Skin of body (tissue), 2 donors: ENCODE data around the gene KCNH6. TPM values are rescaled to one million over a fixed set of nuclear protein-coding genes. Genes with fewer than 3 reads are reported as not detected.

Experiments
- DNase-seq: peaks from one replicate; lab custom pipeline; 2025; lab: John Stamatoyannopoulos, UW
- total RNA-seq: library from RNA; depleted of rRNA; stranded (reverse); fragments of >200 nt; gene quantifications from one replicate; pipeline ENCODE4 v1.2.3, GENCODE V29; 2014

The KCNH6 gene, protein sequence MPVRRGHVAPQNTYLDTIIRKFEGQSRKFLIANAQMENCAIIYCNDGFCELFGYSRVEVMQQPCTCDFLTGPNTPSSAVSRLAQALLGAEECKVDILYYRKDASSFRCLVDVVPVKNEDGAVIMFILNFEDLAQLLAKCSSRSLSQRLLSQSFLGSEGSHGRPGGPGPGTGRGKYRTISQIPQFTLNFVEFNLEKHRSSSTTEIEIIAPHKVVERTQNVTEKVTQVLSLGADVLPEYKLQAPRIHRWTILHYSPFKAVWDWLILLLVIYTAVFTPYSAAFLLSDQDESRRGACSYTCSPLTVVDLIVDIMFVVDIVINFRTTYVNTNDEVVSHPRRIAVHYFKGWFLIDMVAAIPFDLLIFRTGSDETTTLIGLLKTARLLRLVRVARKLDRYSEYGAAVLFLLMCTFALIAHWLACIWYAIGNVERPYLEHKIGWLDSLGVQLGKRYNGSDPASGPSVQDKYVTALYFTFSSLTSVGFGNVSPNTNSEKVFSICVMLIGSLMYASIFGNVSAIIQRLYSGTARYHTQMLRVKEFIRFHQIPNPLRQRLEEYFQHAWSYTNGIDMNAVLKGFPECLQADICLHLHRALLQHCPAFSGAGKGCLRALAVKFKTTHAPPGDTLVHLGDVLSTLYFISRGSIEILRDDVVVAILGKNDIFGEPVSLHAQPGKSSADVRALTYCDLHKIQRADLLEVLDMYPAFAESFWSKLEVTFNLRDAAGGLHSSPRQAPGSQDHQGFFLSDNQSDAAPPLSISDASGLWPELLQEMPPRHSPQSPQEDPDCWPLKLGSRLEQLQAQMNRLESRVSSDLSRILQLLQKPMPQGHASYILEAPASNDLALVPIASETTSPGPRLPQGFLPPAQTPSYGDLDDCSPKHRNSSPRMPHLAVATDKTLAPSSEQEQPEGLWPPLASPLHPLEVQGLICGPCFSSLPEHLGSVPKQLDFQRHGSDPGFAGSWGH
- total RNA-seq, result not detected

DNA sequence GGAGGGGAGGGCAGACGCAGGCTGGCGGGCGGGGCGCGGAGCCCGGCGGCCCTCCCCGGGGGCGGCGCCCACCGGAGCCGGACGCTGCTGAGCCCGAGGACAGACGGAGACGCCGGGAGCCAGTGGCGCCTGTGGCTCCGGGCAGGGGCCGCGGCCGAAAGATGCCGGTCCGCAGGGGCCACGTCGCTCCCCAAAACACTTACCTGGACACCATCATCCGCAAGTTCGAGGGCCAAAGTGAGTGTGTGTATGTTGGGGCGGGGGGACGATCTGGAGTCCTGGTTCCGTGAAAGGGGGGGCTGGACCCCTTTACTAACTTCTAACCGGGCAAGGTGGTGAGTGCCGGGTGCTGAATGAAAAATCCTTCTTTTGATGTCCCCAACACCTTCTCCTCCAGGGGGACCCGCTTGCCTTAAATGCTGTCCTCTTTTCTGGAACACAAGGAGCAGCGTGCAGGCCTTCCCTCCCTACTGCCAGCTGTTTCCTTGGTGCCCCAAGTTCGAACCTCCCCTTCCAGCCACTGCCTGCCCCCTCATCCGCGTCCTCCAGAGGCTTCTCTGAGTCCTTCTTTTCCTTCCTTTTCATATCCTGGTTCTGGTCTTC is at the start of gene KCNH6:
Gene KCNH6, plus strand, starts transcription at position 106 of the 603 bp plus-strand sequence. Its CDS starts 56 bp downstream, at position 162.
- DNase-seq, result no peak

DNA sequence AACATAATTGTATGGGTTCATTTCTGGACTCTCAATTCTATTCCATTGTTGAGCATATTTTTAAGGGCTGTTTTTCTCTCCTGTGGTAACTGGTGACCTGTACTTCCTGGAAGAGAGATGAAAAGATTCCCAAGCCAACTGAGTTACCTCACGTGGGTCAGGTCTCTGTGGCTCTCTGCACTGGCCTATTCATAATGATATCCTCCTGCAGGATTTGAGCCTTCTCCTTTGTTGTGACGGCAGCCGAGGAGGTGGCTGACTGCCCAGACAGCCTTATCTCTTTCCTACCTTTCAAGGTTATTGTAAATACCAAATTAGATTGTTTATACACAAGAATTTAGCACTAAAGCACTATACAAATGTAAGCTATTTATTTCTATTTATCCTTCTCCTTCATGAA is 49.0 kb upstream of the KCNH6 start:
- DNase-seq, result no peak

DNA sequence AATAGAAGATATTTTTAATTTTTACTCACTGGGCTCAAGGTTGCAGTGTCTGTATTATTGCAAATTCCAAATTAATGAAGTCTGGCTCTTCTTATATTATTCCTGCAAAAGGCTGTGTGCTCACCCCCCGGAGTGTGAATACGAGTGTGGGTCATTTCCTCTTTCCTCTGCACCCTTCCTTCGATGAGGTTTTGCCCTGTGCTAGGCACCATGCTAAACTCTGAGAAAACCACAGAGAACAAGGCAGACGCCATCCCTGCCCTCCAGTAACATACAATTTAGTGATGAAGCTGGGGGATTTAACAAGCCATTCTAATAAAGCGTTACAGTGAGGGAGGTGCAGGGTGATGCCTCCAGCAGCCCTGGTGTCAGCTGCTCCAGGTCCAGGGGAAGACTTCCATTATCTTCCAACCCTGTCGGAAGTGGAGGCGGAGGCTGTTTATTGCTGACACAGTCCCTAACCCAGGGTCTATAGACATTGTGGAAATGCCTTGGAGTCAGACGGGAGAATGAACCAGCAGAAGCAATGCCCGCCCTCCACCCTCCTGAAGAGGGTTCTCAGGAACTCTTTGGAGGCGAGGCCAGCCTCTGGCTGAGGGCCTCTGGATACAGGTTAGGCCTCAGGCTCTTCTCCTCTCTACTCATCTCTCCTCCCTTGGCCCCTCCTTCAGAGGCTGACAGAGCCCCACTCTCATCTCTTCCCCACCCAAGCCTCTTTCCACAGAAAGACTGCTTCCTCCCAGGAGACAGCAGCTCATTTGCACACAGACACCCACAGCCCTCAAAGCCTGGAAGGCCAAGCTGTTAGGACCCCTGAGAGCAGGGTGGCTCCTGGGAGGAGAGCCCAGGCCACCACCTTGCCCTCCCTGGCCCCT is 48.3 kb upstream of the KCNH6 start:
- no peak for DNase-seq

DNA sequence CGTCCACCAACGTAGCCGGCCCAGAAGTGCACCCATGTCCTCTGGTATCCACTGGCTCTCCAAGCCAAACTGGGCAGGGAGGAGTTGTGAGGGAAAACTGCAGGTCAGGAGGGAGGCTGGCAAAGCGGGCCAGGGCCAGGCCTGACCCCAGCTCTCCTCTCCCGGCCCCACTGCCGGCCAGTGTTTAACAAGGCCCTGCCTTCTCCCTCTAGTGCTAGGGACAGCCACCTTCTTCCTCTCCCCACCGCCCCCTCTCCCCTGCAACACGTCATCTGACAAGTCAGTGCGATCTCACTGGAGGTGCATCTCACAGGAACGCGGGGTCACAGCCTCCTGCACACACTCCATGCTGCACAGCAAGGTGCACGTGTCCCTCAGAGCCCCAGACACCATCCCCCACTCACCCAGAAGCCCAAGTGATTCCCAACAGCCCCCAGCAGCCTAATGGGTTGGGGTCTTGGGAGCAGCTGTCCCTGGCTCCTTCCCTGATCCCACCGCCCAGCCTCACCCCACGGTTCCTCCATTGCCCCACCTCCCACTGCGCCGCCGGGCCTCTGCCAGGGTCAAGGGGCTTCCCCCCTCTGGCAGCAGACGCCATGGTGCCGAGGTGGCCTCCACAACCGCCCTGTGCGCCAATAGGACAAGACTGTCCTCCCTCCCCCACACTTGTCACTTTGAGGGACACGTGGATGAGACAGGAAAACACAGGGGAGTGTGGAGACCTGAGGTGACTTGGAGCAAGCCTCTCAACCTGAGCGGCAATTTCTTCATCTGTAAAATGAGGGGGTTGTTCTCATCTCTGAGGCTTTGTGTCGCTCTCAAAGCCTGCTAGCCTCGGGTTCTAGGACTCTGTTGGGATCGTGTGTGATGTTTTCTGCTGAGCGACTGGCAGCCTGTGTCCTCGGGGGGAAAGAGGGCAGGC is 47.4 kb upstream of the KCNH6 start:
- DNase-seq, result no peak

DNA sequence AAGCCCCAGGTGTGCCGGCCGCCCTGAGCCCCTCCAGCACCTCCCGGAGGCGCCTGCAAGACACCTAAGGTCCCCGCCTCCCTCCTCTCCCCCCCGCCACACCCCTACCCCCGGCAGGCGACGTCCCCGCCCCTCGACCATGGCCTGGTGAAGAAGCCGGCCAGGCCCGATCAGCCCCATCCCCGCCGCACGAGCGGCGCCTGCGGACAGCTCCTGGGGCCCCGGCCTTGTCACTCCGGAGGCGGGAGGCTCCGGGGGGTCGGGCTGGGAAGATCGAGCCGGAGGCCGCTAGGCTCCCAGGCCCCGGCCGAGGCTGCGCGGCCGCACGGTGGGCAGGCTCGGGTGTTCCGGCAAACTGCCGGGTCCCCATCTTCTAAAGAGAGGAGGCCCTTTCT is 46.7 kb upstream of the KCNH6 start:
- no peak for DNase-seq

DNA sequence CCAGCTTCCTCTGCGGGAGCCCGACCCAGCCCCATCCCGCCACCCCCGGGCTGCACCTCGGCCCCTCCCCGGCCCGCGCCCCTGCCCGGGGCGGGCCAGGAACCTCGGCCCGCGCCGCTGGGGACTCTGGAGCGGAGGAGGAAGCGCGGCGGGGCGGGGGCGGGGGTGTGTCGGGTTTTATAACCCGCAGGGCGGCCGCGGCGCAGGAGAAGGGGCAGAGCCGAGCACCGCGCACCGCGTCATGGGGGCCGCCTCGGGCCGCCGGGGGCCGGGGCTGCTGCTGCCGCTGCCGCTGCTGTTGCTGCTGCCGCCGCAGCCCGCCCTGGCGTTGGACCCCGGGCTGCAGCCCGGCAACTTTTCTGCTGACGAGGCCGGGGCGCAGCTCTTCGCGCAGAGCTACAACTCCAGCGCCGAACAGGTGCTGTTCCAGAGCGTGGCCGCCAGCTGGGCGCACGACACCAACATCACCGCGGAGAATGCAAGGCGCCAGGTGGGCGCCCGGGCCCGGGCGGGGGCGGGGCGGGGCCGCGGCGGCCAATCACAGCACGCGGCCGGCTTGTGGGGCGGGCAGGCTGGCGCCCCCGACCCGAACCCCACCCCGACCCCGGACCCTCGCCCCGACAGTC is 46.2 kb upstream of the KCNH6 start, which contains the start of gene ACE:
Gene ACE, plus strand, starts transcription at position 208 of the 626 bp plus-strand sequence. Its CDS starts 34 bp downstream, at position 242.
- no peak for DNase-seq

DNA sequence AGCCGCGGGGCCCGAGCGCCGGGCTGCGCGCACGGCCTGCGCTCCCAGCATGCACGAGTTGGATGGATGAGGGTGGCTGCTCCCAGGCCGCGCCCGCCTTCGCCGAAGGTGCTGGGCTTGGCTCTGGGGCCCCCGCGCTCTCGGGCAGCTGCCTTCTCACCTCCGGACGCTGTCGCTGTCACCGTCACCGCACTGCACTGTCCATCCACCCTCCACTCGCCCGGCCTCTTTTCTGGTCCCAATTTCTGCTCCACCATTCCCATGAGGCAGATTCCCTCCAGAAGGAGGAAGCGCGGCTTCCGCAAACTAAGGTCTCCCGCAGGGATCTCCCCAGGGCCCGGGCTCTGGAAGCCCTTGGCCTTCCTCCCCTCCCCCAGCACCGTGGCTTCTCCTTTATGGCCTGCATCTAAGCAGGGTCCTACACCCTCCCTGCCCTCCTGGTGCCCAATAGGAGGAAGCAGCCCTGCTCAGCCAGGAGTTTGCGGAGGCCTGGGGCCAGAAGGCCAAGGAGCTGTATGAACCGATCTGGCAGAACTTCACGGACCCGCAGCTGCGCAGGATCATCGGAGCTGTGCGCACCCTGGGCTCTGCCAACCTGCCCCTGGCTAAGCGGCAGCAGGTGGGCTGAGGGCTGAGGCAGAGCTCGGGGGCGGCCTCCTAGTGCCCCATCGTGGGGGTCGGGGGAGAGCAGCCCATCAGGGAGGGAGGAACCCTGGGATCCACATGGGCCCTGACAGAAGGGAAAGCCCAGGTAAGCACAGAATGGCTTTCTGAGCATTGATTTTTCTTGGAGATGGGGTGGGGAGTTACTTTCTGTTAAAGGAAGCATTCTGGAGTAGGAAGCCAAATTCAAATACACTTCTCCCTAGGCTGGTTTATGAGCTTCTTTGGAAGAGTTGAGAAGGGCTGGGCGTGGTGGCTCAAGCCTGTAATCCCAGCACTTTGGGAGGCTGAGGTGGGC is 45.4 kb upstream of the KCNH6 start:
- no peak for DNase-seq

DNA sequence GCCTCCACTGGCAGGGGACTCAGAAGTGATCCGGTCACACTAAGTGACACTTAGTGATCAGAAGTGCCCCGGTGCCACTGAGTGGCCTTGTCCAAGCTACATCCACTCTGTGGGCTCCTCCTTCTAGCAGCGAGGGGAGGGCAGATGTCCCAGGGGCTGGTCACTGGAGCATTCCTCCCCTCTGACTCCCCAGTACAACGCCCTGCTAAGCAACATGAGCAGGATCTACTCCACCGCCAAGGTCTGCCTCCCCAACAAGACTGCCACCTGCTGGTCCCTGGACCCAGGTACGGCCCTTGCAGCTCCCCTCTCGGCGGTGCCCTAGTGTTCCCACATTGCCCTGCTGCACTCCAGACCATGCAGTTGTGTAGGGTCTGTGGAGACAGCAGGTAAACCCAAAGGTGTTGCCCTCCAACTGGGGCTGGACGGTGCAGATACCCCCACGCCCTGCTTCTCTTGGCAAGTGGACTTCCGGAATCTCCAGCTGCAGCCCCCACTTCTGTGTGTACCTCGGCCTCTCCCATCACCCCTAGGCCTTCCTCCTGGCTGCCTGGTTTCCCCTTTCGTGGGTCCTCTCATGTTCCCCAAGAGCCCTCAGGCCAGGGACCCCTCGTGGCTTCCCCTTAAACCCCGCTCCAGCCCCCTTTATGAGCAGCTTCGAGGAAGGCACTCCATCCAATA is 44.2 kb upstream of the KCNH6 start:
- peak; percentile 39 for DNase-seq

DNA sequence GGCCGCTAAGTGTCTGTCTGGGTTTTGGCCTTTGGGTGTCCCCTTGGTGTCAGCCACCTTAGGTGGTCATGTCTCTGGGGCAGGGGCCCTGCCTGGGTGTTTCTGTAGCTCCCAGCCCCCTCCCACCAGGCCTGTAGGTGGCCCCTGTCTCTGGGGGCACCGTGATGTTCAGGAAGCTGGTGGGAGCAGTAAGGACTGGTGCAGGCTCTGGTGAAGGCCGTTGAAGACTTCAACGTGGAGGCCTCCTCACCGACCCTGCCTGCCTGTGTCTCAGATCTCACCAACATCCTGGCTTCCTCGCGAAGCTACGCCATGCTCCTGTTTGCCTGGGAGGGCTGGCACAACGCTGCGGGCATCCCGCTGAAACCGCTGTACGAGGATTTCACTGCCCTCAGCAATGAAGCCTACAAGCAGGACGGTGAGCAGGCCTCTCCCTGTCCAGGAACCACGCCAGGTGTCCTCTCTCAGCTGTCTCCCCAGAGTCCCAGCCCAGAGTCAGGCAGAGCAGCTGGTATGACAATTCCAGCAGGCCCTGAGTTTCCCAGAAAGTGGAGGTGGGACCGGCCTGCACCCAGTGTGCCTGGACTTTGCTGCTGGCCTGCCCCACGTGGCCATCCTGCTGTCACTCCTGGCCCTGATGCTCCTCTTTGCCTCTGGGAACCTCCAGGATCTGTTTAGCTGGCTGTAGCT is 43.5 kb upstream of the KCNH6 start:
- no peak for DNase-seq

DNA sequence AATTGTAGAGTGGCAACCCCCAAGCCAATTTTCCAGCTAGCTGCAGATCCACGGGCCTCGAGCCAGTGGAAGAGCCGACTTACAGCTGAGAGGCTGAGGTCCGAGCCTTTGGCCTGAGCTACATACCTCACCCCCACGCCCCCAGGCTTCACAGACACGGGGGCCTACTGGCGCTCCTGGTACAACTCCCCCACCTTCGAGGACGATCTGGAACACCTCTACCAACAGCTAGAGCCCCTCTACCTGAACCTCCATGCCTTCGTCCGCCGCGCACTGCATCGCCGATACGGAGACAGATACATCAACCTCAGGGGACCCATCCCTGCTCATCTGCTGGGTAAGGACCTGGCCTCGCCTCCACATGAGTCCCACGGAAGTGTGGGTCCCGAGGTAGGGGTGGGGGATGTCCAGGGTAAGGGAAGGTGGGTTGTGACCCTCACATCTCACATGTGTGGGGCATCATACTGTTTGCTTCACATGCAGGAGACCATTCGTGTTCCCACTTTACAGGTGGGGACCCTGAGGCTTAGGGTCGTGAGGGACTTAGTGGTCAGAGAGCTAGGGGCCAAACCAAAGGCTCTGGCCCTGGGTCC is 42.9 kb upstream of the KCNH6 start:
- DNase-seq, result no peak

DNA sequence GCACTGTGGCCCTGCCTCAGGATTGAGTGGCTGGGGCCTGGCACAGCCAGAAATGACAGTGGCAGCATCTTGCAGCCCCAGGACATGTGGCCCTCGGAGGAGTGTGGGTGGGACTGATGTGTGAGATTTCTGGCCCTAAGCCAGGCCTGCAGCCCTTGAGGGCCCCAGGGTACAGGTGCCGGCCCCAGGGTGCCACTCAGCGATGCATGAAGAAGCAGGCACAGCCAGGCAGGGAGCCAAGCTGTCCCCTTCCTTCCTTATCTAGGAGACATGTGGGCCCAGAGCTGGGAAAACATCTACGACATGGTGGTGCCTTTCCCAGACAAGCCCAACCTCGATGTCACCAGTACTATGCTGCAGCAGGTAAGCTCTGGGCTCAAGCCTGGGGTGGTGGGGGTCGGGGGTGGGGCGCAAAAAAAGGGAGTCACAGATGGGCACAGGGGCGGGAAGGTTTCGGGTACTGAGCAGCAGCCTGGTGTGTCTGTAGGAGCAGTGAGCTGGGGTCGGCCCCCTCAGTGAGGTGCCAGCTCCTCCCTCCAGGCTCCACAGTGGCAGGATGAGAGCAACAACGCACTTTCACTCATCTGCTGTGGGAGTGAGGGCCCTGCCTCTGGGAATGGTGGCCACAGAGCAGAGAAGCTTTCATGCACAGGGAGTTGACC is 42.2 kb upstream of the KCNH6 start:
- no peak for DNase-seq

DNA sequence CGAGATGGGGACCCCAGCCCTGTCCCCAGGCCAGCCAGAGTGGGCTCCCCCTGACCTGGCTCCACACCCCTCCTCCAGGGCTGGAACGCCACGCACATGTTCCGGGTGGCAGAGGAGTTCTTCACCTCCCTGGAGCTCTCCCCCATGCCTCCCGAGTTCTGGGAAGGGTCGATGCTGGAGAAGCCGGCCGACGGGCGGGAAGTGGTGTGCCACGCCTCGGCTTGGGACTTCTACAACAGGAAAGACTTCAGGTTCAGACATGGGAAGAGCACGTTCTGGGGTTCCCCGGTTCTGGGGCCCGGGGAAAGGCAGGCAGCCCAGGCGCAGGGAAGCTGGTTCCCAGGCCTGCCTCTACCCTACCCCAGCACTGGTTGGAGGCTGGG is 41.7 kb upstream of the KCNH6 start:
- no peak for DNase-seq

DNA sequence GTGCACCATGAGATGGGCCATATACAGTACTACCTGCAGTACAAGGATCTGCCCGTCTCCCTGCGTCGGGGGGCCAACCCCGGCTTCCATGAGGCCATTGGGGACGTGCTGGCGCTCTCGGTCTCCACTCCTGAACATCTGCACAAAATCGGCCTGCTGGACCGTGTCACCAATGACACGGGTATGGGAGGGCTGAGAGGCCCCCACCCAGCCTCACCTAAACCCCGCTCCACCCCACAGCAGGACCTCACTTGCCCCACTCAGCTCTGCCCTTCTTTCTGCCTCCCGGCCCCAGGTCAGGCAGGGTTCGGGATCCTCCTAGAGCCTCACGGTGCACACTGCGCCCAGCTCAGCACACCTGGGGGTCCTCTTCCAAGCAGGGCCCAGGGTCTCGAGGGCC is 40.6 kb upstream of the KCNH6 start:
- DNase-seq, result no peak

DNA sequence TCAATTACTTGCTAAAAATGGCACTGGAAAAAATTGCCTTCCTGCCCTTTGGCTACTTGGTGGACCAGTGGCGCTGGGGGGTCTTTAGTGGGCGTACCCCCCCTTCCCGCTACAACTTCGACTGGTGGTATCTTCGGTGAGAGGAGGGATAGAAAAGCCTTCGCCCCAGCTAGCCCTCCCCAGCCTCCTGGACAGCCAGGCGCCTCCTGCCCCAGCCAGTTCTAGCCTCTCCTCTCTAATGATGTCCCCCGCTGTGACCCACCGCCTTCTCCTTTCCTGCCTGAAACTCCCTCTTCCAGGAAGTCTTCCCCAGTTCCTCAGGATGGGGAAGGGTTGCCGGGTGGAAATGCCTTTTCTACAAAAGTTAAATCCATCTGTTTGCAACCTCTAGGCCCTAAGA is 40.1 kb upstream of the KCNH6 start:
- no peak for DNase-seq

DNA sequence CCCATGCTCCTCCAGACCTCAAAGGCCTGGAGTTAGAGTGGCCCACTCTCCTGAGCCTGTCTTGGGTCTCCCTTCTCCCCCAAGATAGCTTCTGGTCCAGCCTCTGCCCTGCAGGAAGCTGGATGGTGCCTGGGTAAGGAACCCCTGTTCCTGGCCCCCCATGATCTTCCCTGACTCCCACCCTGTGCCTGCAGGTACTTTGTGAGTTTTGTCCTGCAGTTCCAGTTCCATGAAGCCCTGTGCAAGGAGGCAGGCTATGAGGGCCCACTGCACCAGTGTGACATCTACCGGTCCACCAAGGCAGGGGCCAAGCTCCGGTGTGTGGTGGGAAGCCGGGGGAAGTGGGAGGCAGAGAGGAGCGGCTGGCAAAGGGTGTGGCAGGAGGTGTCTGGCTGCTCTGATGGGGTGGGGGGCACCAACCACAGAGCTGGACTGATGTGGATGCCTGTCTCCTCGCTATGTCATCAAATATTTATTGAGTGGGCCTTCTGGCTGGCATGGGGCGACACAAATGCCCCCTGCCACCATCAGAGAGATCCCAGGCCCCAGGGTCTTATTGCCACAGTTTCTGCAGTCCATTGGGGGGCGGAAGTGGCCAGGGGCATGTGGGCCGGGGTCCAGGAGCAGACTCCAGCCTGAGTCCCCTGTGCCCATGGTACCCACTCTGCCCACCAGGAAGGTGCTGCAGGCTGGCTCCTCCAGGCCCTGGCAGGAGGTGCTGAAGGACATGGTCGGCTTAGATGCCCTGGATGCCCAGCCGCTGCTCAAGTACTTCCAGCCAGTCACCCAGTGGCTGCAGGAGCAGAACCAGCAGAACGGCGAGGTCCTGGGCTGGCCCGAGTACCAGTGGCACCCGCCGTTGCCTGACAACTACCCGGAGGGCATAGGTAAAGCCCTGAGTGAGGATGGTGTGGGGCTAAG is 39.2 kb upstream of the KCNH6 start:
- no peak for DNase-seq
